ENCODE data around the gene CA6.

CA6 gene

DNA sequence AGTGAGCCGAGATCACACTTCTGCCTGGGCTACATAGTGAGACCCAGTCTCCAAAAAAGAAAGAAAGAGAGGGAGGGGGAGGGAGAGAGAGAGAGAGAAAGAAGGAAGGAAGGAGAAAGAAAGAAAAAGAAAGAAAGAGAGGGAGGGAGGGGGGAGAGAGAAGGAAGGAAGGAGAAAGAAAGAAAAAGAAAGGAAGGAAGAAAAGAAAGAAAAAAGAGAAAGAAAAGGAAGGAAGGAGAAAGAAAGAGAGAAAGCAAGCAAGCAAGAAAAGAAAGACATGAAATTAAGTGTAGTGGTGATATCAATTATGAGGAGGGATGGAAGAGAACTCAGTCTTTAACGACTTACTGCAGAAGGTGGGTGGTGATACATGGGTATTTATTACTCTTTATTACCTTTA is 38.5 kb downstream of the CA6 start:
- H3K4me1 Mint-ChIP-seq, result peaks cover 8% of the 10 kb centered on the region
- H3K36me3 Mint-ChIP-seq (ENCODE audit: low read depth), result no peaks in the 10 kb centered on the region
- H3K9me3 Mint-ChIP-seq, result peaks cover 8% of the 10 kb centered on the region
- TF ChIP-seq, protein P1, sequence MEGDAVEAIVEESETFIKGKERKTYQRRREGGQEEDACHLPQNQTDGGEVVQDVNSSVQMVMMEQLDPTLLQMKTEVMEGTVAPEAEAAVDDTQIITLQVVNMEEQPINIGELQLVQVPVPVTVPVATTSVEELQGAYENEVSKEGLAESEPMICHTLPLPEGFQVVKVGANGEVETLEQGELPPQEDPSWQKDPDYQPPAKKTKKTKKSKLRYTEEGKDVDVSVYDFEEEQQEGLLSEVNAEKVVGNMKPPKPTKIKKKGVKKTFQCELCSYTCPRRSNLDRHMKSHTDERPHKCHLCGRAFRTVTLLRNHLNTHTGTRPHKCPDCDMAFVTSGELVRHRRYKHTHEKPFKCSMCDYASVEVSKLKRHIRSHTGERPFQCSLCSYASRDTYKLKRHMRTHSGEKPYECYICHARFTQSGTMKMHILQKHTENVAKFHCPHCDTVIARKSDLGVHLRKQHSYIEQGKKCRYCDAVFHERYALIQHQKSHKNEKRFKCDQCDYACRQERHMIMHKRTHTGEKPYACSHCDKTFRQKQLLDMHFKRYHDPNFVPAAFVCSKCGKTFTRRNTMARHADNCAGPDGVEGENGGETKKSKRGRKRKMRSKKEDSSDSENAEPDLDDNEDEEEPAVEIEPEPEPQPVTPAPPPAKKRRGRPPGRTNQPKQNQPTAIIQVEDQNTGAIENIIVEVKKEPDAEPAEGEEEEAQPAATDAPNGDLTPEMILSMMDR (IDR thresholded peaks at IDR 0.05), result no peak
- peaks cover 7% of the 10 kb centered on the region for H3K27me3 Mint-ChIP-seq (ENCODE audit: low read depth, poor library complexity)
- no peak for DNase-seq
- H3K4me3 Mint-ChIP-seq, result no peak overlapping the region
- no peak overlapping the region for H3K27ac Mint-ChIP-seq

DNA sequence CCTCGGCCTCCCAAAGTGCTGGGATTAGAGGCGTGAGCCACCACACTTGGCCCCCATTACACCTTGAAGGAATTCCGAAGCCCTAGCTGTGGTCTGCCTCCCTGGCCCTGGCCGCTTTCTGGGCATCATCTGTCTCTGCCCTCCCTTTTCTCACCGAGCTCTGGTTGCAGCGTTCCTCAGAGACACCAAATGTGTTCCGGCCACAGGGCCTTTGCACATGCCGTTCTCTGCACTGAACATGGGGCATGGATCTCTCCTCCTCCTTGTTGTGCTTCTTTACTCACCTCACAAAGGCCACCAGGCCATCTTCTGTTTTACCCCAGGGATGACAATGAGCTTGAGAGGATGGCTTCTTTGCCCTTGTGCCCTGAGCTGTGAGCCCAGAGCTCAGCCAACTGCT is 39.3 kb downstream of the CA6 start:
- peaks cover 13% of the 10 kb centered on the region for H3K4me1 Mint-ChIP-seq
- TF ChIP-seq, protein P1 (IDR thresholded peaks at IDR 0.05), result no peak
- no peak overlapping the region for H3K4me3 Mint-ChIP-seq
- peaks cover 8% of the 10 kb centered on the region for H3K9me3 Mint-ChIP-seq
- H3K27me3 Mint-ChIP-seq (ENCODE audit: low read depth, poor library complexity), result peaks cover 7% of the 10 kb centered on the region
- no peaks in the 10 kb centered on the region for H3K36me3 Mint-ChIP-seq (ENCODE audit: low read depth)
- no peak for DNase-seq
- H3K27ac Mint-ChIP-seq, result no peak overlapping the region

DNA sequence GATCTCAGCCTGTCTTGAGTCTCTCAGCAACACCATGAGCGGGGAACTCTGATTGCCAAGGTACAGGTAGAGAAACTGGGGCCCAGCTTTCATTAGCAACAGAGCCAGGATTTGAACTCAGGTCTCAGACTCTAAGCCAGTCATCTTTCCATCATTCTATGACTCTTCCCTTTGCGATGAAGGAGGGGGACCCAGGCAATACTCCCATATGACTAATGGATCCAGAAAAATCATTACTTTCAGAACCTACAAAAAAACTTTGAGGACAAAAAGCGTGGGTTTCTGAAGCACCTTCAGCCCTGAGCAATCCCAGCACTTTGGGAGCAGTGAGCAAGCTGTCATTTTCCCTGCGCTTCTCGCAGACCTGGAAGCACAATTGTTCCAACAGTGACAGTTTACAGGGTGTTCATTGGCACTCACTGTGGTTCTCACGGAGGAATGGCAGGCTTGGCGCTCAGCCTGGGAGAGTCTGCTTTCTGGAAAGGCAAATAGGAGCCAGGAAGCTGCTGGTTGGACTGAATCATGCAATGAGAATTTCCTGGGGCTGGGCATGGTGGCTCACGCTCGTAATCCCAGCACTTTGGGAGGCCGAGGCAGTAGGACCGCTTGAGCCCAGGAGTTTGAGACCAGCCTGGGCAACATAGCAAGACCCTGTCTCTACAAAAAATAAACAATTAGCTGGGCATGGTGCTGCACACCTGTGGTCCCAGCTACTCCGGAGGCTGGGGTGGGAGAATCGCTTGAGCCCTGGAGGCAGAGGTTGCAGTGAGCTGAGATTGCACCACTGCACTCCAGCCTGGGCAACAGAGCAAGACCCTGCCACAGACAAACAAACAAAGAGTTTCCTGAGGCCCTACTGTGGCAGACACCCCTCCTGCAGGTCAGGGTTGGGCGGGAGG is 40.5 kb downstream of the CA6 start:
- H3K27me3 Mint-ChIP-seq (ENCODE audit: low read depth, poor library complexity), result peaks cover 7% of the 10 kb centered on the region
- peaks cover 3% of the 10 kb centered on the region for H3K9me3 Mint-ChIP-seq
- H3K4me3 Mint-ChIP-seq, result no peak overlapping the region
- TF ChIP-seq, protein P1 (IDR thresholded peaks at IDR 0.05), result no peak
- no peaks in the 10 kb centered on the region for H3K36me3 Mint-ChIP-seq (ENCODE audit: low read depth)
- peaks cover 13% of the 10 kb centered on the region for H3K4me1 Mint-ChIP-seq
- DNase-seq, result no peak
- H3K27ac Mint-ChIP-seq, result no peak overlapping the region

DNA sequence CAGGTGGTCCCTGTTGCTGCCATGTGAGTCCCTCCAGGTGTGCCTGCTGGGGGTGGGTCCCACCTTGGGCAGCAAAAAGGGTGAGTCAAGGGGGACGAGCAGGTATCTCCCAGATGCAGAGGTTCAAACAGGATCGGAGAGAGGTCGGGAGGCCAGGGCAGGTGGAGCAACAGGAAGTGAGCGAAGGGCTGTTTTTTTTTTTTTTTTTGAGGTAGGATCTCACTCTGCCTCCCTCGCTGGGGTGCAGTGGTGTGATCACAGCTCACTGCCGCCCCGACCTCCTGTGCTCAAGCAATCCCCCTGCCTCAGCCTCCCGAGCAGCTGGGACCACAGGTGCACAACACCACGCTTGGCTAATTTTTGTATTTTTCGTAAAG is 41.1 kb downstream of the CA6 start:
- TF ChIP-seq, protein P1 (IDR thresholded peaks at IDR 0.05), result no peak
- H3K36me3 Mint-ChIP-seq (ENCODE audit: low read depth), result no peaks in the 10 kb centered on the region
- peaks cover 13% of the 10 kb centered on the region for H3K4me1 Mint-ChIP-seq
- DNase-seq, result no peak
- no peak overlapping the region for H3K27ac Mint-ChIP-seq
- no peak overlapping the region for H3K4me3 Mint-ChIP-seq
- H3K9me3 Mint-ChIP-seq, result no peaks in the 10 kb centered on the region
- peaks cover 7% of the 10 kb centered on the region for H3K27me3 Mint-ChIP-seq (ENCODE audit: low read depth, poor library complexity)

DNA sequence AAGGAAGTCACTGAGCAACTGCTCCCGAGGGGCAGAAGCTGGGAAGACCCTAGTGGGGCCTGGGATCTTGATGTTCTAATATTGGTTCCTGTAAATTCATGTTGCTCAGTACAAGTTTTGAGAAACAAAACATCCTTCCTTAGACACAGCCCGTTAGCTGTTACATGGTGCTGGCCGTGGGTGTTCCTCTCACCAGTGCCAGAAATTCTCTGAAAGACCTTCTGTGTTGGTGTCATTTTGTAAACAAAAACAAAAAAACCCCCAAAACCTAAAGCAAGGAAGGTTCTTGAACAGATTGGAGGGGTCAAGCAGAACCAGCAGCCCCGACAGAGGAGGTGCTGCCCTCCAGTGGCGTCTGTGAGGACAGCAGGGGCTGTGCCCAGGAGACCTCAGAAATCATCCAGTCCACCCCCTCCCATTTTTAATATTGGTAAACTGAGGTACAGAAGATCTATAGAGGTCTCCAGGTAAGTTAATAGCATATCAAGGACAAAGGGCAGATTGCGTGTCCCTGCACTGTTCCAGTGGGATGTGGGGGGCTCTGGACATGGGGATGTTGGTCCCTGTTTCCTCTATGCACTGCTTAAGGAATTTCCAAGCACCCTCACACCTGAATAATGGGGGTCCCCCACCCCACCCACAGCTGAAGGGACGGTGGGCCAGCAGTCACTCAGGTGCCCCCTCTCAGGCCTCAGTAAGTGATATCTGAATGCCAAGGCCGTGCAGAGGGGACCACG is 42.4 kb downstream of the CA6 start:
- peaks cover 6% of the 10 kb centered on the region for H3K9me3 Mint-ChIP-seq
- peaks cover 14% of the 10 kb centered on the region for H3K27me3 Mint-ChIP-seq (ENCODE audit: low read depth, poor library complexity)
- no peak overlapping the region for H3K4me3 Mint-ChIP-seq
- H3K27ac Mint-ChIP-seq, result no peak overlapping the region
- H3K36me3 Mint-ChIP-seq (ENCODE audit: low read depth), result no peaks in the 10 kb centered on the region
- TF ChIP-seq, protein P1 (IDR thresholded peaks at IDR 0.05), result peak; percentile 94
- peaks cover 13% of the 10 kb centered on the region for H3K4me1 Mint-ChIP-seq
- DNase-seq, result peak; percentile 80

All from nephron progenitor cell (in vitro differentiated cells).